ENCODE data around the gene TBC1D2.

The TBC1D2 gene

GRCh38 chr9:98254228-98255060, 1.0 kb downstream of the TBC1D2 start:
- Histone ChIP-seq H3K9ac (ENCODE audit: insufficient read length) (no peak overlapping the region), H3K36me3 (ENCODE audit: insufficient read depth, low read length) (no peaks in the 10 kb centered on the region), H3K4me3 (peak overlapping the region; percentile 99), H3K27ac (no peak overlapping the region), H3K9me3 (ENCODE audit: low read depth, low read length) (no peaks in the 10 kb centered on the region)
- no peak for DNase-seq (ENCODE audit: low read depth, low spot score)
- TF ChIP-seq FOXP2 (optimal IDR thresholded peaks at IDR 0.05; ENCODE audit: control extremely low read depth, extremely low read length, insufficient read depth) (no peak), POLR2AphosphoS5 (IDR thresholded peaks at IDR 0.05; ENCODE audit: borderline replicate concordance, low read depth, low read length) (no peak), EZH2 (IDR thresholded peaks at IDR 0.05) (no peak)

- no peak overlapping the region for H3K4me3 ChIP-seq
- TF ChIP-seq EZH2 (IDR thresholded peaks at IDR 0.05) = no peak
- TF ChIP-seq POLR2AphosphoS5 (IDR thresholded peaks at IDR 0.05; ENCODE audit: borderline replicate concordance, low read depth, low read length) = no peak
- TF ChIP-seq FOXP2 (optimal IDR thresholded peaks at IDR 0.05; ENCODE audit: control extremely low read depth, extremely low read length, insufficient read depth) = no peak
- H3K27ac ChIP-seq = no peak overlapping the region
- H3K36me3 ChIP-seq (ENCODE audit: insufficient read depth, low read length) = no peaks in the 10 kb centered on the region
- DNase-seq (ENCODE audit: low read depth, low spot score) = no peak
- no peak overlapping the region for H3K9ac ChIP-seq (ENCODE audit: insufficient read length)
- H3K9me3 ChIP-seq (ENCODE audit: low read depth, low read length) = no peaks in the 10 kb centered on the region
Observed at GRCh38 chr9:98253565-98253964, 1.9 kb downstream of the TBC1D2 start.

GRCh38 chr9:98251551-98251950, 3.9 kb downstream of the TBC1D2 start:
- no peak overlapping the region for H3K27ac ChIP-seq
- H3K9ac ChIP-seq (ENCODE audit: insufficient read length) = no peak overlapping the region
- no peaks in the 10 kb centered on the region for H3K9me3 ChIP-seq (ENCODE audit: low read depth, low read length)
- TF ChIP-seq POLR2AphosphoS5 (IDR thresholded peaks at IDR 0.05; ENCODE audit: borderline replicate concordance, low read depth, low read length) = no peak
- no peak for TF ChIP-seq FOXP2 (optimal IDR thresholded peaks at IDR 0.05; ENCODE audit: control extremely low read depth, extremely low read length, insufficient read depth)
- no peak for TF ChIP-seq EZH2 (IDR thresholded peaks at IDR 0.05)
- no peaks in the 10 kb centered on the region for H3K36me3 ChIP-seq (ENCODE audit: insufficient read depth, low read length)
- no peak overlapping the region for H3K4me3 ChIP-seq
- DNase-seq (ENCODE audit: low read depth, low spot score) = no peak

- no peak overlapping the region for H3K4me3 ChIP-seq
- DNase-seq (ENCODE audit: low read depth, low spot score) = no peak
- no peaks in the 10 kb centered on the region for H3K36me3 ChIP-seq (ENCODE audit: insufficient read depth, low read length)
- TF ChIP-seq EZH2 (IDR thresholded peaks at IDR 0.05) = no peak
- TF ChIP-seq FOXP2 (optimal IDR thresholded peaks at IDR 0.05; ENCODE audit: control extremely low read depth, extremely low read length, insufficient read depth) = no peak
- no peak for TF ChIP-seq POLR2AphosphoS5 (IDR thresholded peaks at IDR 0.05; ENCODE audit: borderline replicate concordance, low read depth, low read length)
- H3K9ac ChIP-seq (ENCODE audit: insufficient read length) = no peak overlapping the region
- H3K9me3 ChIP-seq (ENCODE audit: low read depth, low read length) = no peaks in the 10 kb centered on the region
- H3K27ac ChIP-seq = no peak overlapping the region
Observed at GRCh38 chr9:98249771-98250170, 5.7 kb downstream of the TBC1D2 start.

DNA sequence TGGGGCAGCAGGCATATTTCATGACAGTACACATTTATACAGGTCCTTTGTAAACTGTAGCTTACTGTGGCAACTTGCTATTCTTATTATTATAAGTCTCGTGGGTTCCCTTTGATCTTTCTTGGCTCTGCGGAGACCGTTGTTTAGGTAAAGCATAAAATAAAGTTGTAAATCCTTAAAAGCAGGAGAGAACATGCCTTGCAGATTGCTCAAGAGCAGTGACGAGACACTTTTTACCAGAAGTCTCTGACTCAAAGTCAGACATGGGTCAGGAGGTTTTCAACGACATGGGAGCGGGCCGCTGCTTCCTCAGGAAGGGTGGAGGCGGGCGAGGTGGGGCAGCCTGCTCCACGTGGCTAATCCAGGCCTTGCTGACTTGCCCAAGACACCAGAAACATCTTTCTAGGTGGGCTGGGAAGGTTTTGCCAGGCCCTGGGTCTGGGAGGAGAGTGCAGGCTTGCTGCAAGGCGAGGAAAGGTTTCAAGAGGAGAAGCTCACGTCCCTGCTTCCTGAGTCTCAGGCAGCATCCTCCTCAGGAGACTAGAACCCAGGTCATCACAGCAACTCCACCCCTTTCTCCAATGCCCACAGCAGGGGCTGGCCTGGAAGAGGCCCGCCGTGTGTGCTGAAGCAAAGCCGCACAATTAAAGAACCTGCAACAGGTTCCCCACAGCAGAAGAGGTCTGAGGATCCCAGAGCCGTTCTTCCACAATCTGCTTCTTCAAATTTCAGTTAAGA, 6.5 kb downstream of the TBC1D2 start:
- Histone ChIP-seq H3K9ac (ENCODE audit: insufficient read length) (no peak overlapping the region), H3K36me3 (ENCODE audit: insufficient read depth, low read length) (no peaks in the 10 kb centered on the region), H3K9me3 (ENCODE audit: low read depth, low read length) (no peaks in the 10 kb centered on the region), H3K4me3 (no peak overlapping the region), H3K27ac (no peak overlapping the region)
- no peak for DNase-seq (ENCODE audit: low read depth, low spot score)
- no peak for TF ChIP-seq POLR2AphosphoS5 (IDR thresholded peaks at IDR 0.05; ENCODE audit: borderline replicate concordance, low read depth, low read length)
- no peak for TF ChIP-seq EZH2 (IDR thresholded peaks at IDR 0.05)
- no peak for TF ChIP-seq FOXP2 (optimal IDR thresholded peaks at IDR 0.05; ENCODE audit: control extremely low read depth, extremely low read length, insufficient read depth)

DNA sequence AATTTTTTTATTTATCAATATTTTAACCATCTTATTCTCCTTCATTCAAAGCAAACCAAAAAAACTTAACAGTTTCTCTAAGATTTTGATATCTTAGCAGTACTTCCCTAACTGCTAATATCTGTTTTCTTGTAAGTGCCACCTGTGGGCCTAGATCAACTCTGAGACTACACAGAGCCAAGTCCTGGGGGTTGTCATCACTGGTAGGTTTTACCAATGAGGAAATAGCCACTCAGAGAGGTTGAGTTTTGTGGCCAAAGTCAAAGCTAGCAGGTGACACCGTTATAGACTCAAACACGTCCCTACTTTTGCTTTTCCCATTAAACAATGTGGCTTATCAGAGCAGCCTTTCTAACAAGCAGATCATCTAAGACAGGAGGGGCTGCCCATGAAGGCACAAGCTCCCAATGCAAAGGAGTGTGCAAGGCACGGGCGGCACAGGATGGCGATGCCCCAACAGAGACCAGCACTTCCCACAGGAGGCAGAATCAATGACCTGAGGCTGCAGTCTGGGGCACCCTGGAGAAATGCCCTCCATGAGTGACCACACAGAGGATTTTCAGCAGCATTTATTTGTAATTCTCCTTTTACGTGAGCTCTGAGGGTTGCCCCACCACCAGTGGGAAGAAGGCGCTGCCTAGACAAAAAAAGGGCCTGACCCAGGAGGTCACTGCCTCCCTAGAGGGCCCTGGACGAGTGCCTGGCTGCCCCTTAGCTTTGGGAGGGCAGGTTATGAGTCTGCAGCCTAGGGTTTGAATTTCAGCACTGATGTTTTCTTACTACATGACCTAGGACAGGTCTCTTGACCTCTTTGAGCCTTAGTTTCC, 7.4 kb downstream of the TBC1D2 start:
- Histone ChIP-seq H3K27ac (no peak overlapping the region), H3K9ac (ENCODE audit: insufficient read length) (no peak overlapping the region), H3K4me3 (no peak overlapping the region), H3K36me3 (ENCODE audit: insufficient read depth, low read length) (no peaks in the 10 kb centered on the region), H3K9me3 (ENCODE audit: low read depth, low read length) (no peaks in the 10 kb centered on the region)
- no peak for DNase-seq (ENCODE audit: low read depth, low spot score)
- no peak for TF ChIP-seq EZH2 (IDR thresholded peaks at IDR 0.05)
- no peak for TF ChIP-seq FOXP2 (optimal IDR thresholded peaks at IDR 0.05; ENCODE audit: control extremely low read depth, extremely low read length, insufficient read depth)
- no peak for TF ChIP-seq POLR2AphosphoS5 (IDR thresholded peaks at IDR 0.05; ENCODE audit: borderline replicate concordance, low read depth, low read length)

DNA sequence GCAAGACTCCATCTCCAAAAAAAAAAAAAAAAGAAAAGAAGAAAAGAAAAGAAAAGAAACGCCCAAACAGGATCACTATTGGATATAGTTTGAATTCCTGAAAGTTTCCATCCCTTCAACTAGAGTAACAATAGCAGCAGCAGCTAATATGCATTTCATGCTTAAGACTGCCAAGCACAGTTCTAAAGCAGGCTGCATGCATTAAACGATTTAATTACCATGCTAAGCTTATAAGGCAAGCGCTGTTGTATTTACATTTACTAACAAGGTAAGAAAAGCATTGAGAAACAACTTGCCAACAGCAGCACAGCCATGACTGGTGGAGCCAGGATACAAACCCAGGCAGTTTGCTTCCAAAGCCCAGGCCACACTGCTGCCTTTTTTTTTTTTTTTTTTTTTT, 13.0 kb downstream of the TBC1D2 start:
- Histone ChIP-seq H3K9me3 (ENCODE audit: low read depth, low read length) (no peaks in the 10 kb centered on the region), H3K9ac (ENCODE audit: insufficient read length) (no peak overlapping the region), H3K36me3 (ENCODE audit: insufficient read depth, low read length) (no peaks in the 10 kb centered on the region), H3K27ac (no peak overlapping the region), H3K4me3 (no peak overlapping the region)
- TF ChIP-seq EZH2 (IDR thresholded peaks at IDR 0.05) = no peak
- no peak for TF ChIP-seq FOXP2 (optimal IDR thresholded peaks at IDR 0.05; ENCODE audit: control extremely low read depth, extremely low read length, insufficient read depth)
- TF ChIP-seq POLR2AphosphoS5 (IDR thresholded peaks at IDR 0.05; ENCODE audit: borderline replicate concordance, low read depth, low read length) = no peak
- DNase-seq (ENCODE audit: low read depth, low spot score) = no peak

Data from SK-N-MC (cell line).